Stimulated activated CD8-positive, alpha-beta memory T cell treated with anti-CD3 and anti-CD28 coated beads, Interleukin-12 subunit alpha, Interleukin-12 subunit beta, amount 100 ng/mL, for 24 hours (primary cell): ENCODE data around the gene LRRC14B.

ENCODE experiments used
- DNase-seq: peaks from one replicate; pipeline ENCODE4 v3.0.0-alpha.2; 2020; ENCODE audit errors: extremely low read depth

LRRC14B gene

DNA sequence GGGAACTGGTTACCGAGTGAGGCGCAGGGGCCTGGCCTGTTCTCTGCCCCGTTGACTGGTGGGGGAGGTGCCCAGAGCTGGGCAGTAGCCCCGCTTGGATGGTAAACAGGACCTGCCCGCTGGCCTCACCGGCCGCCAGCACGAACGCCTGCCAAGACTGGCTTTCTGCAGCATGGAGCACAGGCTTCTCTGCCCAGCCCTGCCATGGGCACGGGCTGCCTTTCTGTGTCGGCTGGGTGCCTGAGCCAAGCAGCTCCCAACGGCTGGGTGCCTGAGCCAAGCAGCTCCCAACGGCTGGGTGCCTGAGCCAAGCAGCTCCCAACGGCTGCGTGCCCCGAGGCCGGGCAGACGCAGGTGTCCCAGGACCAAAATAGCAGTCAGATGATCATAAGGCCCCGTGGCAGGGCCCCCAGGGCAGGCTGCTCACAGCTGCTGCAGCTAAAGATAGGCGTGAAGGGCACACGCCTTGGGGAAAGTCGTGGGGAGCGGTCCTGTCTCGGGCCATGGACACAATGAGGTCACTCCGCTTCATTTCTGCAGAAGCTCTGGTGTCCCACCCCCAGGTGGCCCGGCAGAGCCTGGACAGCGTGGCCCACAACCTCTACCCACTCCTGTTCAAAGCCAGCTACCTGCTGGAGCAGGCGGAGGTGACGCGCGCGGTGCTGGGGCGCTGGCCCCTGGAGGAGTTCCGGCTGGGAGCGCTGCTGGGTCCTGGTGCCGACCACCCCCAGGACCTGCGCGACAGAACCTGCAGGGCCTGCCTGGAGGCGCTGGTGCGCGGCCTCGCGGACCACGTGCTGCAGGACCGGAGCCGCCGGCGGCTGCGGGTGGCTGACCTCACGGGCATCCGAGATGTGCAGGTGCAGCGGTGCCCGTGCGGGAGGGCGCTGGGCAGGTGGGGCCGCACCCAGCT, at the start of gene LRRC14B:
Gene LRRC14B (plus strand): TSS at position 460 of the 913 bp plus-strand sequence. CDS start 44 bp downstream, at position 504.
- DNase-seq: no peak

DNA sequence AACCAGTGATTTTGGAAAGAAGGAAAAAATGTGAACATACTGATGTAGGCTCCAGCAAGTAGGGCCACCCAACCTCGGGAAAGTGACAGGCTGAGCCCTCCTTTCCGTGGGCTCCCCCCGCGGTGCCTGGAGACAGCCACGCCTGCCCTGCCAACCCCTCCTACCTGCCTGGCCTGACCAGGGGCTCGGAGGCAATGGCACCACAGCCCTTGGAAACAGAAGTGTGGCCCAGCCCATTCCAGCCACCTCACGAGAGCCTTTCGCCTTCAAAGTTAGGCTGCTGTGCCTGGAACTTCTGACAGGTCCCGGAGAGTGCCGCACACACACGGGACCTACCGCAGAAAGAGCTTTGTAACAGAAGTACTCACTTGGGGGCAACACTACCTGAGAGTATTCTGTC, 49.5 kb upstream of the LRRC14B start:
- no peak for DNase-seq

DNA sequence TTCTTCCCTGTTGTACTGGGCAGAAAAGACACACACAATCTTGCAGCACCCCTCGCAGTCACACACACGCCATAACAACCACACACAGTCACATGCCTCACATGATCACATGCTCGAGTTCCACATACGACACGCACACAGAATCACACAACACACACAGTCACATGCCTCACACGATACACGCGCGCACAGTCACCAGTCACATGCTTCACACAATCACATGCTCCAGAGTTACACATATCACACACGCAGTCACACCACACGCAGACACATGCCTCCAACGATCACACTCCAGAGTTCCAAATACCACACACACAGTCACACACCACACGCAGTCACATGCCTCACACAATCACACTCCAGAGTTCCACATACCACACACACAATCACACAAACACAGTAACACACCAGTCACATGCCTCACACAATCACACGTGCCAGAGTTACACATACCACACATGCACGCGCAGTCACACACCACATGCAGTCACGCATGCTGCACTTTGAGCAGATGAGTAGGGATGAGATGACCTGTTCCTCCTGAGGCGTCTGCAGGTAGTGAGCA, 49.0 kb upstream of the LRRC14B start:
- no peak for DNase-seq

DNA sequence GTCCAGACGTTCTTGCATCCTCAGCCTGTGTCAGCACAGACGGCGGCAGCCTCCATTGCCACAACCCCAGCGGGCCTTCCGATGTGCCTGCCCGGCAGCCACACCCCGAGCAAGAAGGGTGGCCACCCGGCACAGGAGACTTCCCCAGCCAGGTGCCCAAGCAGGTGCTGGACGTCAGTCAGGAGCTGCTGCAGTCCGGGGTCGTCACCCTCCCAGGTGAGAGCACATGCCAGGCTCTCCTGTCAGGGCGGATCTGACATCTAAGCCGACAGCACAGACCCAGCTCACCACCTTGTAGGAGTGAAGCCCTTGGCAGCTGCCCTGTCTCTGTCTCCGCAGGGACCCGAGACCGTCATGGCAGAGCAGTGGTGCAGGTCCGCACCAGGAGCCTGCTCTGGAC, 48.3 kb upstream of the LRRC14B start:
- no peak for DNase-seq

DNA sequence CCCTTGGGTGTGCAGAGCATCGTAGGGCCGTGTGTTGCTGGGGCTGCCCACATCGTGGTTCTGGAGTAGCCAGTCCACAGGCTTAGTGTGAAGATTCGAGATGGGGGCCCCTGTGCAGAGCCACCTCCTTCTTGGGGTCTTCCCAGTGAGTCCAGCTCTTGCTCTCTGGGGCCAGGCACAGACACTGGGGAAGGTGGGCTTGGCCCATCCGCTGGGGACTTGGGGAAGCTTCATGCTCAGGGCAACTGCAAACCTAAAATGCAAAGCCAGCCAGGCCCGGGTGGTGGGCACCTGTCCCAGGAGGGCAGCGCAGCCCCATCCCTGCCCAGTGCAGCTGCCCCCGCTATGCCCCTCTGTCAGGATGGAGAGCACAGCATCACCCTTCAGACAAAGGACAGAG, 46.4 kb upstream of the LRRC14B start:
- DNase-seq: no peak

DNA sequence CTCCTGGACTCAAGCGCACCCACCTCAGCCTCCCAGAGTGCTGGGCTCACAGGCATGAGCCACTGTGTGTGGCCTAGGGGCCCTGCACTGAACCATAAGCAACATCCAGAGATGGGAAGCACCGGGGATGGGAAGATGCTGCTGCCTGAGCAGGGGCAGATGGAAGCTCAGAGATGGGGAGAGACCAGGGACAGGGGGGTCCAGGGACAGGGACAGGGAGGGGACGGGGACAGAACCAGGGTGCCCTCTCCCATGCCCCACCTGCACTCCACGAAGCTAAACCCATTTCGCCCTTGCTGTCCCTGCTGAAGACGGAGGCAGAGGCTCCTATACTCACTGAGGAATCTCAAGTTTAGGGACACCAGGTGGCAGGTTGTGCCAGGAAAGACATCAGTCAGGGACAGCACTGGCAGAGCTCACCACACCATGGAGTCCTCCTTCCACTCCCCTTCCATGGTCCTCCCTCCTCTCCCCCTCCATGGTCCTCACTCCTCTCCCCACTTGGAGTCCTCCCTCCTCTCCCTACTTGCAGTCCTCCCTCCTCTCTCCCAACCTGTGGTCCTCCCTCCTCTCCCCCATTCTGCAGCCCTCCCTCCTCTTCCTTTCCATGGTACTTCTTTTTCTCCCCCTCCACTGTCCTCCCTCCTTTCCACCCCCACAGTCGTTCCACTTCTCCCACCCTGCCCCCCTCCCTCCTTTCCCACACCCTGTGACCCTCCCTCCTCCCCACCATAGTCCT, 45.5 kb upstream of the LRRC14B start:
- no peak for DNase-seq

DNA sequence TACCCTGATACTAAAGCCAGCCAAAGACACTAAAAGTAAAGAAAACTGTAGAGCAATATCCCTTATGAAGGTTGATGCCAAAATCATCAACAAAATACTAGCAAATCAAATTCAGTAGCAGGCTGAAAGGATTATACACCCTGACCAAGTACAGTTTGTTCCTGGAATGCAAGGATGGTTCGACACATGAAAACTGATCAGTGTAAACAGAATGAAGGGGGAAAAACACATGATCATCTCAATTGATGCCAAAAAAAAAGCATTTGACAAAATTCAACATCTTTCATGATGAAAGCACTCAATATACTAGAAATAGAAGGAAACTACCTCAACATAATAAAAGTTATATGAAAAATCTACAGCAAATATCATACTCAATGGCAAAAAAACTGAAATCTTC, 43.5 kb upstream of the LRRC14B start:
- DNase-seq: no peak

DNA sequence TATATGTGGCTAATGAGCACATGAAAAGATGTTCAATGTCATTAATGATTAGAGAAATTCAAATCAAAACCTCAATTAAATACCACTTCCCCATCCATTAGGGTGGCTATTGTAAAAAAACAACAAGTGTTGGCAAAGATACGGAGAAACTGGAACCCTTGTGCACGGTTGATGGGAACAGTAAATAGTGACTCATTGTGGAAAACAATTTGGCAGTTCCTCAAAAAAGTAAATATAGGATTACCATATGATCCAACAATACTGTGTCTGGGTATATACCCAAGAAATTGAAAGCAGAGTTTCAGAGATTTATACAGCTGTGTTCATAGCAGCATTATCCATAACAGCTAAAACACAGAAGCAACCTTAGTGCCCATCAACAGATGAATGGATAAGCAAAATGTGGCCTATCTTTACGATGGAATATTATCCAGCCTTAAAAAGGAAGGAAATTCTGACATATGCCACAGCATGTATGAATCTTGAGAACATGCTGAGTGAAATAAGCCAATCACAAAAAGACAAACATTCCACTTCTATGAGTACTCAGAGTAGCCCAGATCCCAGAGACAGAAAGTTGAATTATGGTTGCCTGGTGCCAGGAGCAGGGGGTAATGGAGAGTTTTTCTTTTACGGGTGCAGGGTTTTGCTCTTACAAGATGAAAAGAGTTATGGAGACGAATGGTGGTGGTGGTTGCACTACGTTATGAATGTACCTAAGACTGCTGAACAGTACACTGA, 41.4 kb upstream of the LRRC14B start:
- no peak for DNase-seq

DNA sequence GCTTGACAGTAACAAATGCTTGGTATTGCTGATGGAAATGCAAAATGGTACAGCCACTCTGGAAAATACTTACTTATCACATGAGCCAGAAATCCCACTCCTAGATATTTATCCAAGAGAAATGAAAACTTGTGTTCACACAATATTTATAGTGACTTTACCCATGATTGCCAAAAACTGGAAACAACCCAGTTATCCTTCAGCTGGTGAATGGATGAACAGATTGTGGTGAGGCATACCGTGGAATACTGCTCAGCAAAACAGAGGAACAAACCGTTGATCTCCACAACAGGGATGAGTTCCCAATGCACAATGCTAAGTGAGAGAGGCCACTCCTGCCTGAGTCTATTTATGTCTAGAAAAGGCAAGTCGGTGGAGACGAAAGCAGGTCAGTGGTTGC, 40.5 kb upstream of the LRRC14B start:
- DNase-seq: no peak

DNA sequence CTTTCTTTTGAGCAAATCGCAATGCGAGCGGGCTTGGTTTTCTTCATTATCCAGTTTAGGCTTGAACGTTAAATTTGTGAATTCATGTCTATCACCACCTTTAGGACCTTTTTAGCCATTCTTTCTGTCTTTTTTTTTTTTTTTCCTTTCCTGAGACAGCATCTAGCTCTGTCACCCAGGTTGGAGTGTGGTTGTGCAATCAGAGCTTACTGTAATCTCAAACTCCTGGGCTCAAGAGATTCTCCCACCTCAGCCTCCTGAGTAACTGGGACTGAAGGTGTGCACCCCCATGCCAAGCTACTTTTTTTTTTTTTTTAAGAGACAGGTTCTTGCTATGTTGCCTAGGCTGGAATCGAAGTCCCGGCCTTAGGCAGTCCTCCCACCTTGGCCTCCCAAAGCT, 39.2 kb upstream of the LRRC14B start:
- DNase-seq: no peak

DNA sequence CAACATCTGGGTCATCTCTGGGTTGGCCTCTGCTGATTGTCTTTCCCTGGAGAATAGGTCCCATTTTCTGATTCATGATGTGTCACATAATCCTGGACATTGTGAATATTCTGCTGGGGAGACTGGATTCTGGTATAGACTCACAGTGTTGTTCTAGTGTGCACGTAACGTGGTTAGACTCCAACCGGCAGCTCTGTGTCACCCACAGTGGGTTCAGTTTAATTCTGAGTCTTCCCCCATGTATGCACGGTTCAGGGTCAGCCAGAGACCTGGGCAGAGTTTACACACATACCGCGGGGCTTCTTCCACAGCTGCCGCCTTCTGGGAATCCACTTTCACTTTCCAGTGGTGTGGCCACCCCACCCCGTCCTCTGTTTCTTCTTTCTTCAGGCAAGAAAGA, 38.0 kb upstream of the LRRC14B start:
- DNase-seq: no peak

DNA sequence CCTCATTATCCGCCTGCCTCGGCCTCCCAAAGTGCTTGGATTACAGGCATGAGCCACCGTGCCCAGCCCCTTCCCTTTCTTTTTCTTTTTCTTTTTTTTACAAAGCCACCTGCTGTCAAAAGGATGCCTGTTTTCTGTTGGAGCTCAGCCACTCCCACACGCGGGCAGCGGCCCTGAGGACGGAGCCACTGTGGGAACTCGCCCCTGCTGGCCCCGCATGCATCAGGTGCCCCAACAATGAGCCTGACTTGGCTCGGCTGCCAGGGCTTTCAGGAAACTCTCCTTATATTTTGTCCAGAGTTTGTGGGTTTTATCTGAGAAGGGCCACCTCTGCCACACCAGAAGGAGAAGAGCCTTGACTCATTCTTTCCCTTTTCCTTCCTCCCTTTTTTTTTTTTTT, 37.1 kb upstream of the LRRC14B start:
- no peak for DNase-seq

DNA sequence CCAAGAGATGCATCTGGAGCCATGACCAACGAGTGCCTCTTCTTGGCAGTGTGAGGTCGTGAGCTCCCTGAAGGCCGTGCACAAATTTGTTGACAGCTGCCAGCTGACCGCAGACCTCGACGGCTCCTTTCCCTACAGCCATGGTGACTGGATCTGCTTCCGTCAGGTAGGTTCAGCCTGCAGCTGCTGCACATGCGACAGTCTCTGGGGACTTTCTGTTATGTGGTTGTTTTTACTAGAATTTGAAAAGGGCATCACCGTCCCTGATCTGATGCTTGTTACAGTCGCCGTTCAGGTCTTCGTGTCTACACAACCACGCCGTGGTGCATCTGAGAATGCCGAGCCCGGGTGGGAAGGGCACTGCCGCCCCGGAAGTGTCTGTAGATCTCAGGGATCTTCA, 36.5 kb upstream of the LRRC14B start:
- DNase-seq: no peak

DNA sequence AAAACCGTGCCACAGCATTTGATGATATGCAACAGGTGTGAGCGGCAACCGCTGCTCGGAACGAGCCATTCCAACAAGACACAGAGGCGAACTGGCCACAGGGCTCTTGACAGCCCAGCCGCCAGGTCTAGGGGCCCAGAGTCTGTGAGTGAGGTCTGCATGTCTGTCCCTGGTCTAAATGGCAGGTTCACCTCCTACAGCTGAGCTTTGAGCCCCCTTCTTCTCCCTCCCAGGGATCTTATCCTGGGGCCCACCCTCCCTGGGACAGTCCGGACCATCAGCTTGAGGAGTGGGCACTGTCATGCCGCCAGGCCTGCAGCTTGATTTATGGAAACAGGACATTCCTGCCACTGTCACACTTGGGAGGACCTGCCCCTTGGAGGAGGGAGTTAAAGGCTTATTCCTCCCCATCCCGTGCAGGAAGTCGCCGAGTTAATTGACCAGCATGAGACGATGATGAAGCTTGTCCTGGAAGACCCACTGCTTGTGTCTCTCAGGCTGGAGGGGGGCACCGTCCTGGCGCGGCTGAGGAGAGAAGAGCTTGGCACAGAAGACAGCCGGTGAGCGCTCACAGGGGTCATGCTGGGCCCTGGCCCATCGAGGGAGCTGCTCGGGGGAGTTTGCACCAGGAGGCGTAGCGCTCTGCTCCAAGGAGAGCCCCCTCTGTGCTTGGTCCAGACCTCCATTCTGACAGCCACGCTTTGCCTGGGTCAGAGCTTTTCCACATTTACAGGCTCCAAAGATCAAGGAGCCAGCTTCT, 35.5 kb upstream of the LRRC14B start:
- DNase-seq: no peak

DNA sequence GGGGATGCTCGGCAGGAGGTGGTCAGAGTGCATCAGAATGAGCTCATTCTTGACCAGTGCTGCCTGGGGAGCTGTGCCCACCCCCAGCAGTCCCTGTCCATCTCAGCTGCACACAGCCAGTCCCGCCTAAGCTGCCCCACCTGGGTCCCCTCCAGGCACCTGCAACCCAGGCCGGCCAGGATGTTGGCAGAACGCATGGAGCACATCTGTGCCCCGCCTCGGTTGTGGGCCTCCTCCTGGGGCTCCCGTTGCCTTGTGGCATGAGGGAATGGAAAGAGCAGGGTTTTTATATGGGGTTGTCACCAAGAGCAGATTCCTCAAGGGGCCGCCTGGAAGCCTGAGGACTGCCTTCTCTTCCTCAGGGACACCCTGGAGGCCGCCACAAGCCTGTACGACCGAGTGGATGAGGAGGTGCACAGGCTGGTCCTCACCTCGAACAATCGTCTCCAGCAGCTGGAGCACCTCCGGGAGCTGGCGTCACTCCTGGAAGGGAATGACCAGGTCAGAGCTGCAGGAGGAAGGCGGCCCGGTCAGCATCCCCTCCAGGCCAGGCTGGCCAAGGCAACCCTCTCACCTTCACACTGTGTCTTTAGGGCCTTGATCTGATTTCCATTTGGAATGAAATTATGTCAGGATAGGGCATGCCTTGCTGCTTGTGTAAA, 34.8 kb upstream of the LRRC14B start:
- DNase-seq: no peak

DNA sequence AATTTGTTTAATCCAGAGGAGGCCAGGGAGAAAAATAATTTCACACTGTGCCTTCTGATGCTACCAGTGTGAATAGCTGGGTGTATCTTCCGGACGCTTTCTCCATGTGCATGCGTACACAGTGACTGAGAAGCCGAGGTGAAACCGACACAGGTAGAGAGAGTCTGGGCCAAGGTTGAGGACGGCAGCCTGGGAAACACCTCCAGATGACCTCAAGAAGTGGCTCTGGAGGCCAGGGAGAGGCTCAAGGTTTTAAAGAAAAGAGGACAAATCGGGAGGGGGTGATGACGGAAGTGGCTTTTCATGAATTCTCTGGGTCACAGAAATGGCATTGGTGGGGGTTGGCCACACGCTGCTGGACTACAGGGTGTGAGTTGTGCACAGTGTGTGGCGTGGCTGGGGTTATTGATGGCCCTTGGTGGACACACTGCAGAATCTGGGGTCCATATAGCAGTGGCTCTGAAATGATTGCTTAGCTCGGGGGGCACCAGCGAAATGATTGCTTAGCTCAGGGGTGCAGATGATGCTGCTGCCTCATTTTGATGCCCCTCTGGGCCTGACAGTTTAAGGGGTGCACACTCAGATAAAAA, 34.1 kb upstream of the LRRC14B start:
- DNase-seq: no peak

DNA sequence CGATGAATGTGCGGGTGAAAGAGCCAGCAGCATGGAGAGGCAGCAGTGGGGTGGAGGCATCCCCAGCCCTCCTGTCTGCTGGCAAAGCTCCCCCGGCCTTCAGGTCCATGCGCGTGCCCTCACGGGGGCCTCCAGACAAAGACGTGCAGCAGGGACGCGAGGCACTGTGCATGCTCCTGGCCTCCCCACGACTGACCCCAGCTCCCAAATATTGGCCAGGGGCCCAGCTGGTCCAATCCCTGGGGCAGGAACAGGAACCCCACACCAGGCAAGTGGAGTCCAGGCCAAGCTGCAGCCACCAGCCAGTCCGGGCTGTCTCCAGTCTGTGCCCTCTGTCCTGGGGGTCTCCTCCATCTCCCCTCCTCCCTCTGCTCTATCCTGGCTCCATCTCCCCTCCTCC, 33.5 kb upstream of the LRRC14B start:
- DNase-seq: no peak

DNA sequence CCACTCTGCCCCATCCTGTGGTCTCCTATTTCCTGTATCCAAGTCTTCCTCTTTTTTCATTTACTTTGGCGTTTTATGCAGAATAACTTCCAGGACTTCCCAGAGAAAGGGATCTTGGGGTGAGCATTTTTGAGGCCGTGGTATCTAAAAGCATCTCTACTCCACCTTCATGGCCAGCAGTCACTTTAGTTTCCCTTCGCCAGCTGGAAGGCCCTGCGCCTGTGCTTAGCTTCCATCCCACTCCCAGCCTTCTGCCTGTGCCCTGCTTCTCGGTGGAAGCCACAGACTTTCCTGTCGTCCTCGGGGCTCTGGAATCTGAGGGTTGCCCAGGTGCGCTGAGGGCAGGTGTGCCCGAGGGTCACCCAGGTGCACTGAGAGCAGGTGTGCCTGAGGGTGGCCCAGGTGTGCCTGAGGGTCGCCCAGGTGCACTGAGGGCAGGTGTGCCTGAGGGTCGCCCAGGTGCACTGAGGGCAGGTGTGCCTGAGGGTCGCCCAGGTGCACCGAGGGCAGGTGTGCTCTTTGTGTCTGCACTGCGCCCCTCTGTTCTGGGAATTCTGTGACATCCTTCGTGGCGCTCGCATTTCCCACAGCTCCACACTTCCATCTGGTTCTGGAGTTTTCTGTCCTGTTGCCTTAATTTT, 32.4 kb upstream of the LRRC14B start:
- no peak for DNase-seq

DNA sequence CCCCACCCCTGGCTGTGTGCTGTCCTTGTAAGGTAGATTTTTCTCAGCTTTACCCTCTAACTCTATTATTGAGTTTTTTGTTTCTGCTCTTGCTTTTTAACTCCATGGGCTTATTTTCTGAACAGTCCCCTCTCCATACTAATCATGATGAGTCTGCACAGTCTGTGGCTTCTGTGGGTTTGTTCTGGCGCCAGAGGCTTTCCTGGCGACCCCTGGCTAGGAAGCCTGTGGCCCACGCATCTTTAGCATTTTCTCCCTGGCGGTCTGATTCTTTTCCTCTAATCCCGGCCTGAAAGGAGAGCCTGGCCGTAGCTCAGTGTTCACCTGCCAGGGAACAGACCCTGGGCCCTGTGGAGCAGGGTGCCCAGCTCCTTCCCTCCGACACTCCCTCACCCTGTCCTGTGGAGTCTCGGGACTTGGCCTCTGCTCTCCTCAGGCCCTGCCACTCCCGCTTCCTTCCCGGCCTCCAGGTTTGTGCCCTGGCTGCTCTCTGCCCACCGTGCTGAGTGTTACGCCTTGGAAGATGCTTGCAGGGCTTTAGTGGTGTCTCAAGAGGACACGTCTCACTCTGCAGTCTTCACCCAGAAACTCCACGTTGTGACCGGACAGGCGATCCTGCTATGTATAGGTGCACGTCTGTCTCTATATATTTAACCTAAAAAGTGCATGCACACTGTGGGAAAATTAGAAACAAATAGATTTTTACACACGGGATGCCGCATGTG, 31.7 kb upstream of the LRRC14B start:
- no peak for DNase-seq
